Kasumi-1 (cell line): ENCODE measurements around the gene IPO13.

Experiments
- DNase-seq, 2 experiments: peaks; one replicate each; lab custom pipeline; 2025; lab: John Stamatoyannopoulos, UW

The IPO13 gene

DNA sequence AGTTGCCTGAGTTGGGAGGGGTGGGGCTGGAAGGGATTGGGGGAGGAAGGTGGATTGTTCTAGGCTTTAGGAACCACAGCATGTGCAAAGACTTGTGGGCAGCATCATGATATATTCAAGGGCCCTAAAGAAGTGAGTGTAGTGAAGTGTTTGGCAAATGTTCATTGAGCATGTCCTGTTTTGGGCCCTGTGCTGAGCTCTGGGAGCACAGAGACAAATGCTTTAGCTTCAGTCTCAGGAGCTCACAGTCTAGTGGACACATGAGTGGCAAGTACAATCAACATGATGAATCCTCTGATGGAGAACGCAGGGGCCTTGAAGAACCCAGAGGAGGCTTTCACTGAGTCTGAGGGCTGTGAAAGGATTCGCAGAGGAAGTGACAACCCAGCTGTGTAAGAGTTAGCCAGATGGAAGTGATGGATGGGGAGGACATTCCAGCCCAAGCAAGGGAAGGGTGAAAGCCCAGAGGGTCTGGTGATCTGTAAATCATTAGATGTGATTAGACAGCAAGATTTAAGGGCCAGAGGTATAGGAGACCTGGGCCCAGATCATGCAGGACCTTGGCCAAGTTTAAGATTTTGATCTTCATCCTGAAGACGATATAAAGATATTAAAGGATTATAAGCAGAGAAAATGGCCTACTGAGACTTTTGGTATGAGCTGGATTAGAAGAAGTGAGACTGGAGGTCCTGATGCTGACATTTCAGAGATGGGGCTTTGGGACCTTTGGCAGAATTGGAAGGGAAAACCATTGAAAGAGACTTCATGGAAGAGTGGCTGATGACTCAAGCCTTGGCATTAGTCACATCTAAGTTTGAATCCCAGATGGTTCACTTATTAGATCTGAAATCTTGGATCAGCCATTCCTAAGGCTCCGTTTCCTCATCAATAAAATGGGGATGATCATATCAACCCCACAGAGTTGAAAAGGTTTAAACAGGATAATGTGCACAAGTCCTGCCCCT is 4.6 kb downstream of the IPO13 start:
- no peak for DNase-seq

- no peak for DNase-seq
These were observed 6.1 kb downstream of the IPO13 start for GRCh38 chr1:43952731-43953346.

DNA sequence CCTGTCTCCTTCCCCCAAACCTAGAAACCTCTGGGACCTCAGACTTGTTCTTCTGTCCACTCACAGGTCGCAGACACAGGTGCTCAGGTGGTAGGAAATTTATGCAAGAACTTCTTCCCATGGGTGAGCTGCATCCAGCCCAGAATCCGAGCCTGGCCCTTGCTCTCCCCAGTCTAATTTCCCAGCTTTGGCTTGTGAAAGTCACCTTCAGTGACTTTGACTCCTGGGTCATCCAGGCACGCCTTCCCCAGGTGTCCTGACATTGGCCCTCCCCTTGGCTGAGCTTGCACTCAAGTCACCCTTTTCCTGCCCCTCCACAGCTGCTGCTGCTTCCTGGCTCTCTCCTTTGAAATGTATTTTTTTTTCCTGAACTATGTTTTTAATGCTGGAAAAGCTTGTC is 6.6 kb downstream of the IPO13 start:
- no peak for DNase-seq

GRCh38 chr1:43954036-43954435 is 7.3 kb downstream of the IPO13 start:
- no peak for DNase-seq

DNA sequence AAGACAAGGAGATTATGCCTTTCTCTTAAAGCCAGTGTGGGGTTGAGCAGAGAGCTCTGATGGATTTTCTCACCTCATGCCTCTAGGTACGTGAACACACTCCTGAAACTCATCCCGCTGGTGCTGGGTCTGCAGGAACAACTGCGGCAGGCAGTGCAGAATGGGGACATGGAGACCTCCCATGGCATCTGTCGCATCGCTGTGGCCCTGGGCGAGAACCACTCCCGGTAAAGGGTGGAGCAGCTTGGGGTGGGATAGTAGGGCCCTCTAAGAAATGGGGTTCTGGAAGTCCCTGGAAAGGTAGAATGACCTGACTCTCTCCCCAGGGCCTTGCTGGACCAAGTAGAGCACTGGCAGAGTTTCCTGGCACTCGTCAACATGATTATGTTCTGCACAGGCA is 9.5 kb downstream of the IPO13 start:
- no peak for DNase-seq

DNA sequence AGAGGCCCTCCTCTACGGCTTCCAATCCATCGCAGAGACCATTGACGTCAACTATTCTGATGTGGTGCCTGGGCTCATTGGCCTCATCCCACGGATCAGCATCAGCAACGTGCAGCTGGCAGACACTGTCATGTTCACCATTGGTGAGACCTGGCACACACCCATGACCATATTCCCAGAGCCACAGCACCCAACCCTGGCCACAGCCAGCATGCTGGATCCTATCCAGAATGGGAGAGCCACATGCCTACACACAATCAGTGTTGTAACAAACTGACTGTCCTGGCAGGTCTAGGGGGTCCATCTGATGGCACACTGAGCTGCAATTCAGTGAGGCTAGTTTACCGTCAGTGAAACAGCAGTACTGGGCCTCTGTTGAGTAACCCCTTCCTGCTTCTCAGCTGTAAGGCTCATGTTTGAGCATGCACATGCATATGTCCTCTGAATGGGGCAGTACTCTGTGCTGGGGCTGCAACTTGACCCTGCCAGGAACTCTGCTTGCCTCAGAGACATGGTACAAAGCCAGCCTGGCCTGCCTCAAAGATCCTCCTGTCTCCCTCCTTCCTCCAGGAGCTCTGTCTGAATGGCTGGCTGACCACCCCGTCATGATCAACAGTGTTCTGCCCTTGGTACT is 10.8 kb downstream of the IPO13 start:
- no peak for DNase-seq

DNA sequence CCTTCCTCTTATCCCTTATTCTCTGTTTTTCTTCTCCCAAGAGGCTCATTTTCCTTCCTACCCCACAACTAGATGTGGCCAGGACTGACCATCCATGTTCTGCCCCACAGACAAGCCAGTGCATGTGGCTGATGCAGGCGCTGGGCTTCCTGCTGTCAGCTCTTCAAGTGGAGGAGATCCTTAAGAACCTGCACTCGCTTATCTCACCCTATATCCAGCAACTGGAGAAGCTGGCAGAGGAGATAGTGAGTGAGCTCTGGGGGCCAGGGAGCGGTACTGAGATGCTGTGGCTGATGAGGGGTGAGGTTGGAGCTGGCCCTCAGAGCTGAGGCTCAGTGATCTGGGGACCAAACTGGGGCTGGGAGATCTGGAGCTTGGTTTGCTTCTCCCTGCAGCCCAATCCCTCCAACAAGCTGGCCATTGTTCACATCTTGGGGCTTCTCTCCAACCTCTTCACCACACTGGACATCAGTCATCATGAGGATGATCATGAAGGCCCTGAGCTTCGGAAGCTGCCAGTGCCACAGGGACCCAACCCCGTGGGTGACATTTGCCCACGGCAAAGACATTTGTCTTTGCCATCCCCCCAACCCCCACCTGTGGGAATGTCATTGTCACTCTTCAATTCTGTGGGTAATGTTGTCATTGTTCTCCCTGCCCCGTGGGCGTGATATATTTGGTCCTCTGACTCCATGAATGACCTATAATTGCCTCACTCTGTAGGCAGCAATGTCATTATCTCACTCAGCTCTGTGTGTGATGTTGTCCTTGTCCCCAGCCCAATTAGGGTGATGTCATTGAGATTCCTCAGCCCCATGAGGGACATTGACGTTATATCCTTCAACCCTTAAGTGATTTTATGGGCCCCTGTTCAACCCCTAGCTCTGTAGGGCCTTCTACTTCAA is 11.9 kb downstream of the IPO13 start:
- DNase-seq: no peak

DNA sequence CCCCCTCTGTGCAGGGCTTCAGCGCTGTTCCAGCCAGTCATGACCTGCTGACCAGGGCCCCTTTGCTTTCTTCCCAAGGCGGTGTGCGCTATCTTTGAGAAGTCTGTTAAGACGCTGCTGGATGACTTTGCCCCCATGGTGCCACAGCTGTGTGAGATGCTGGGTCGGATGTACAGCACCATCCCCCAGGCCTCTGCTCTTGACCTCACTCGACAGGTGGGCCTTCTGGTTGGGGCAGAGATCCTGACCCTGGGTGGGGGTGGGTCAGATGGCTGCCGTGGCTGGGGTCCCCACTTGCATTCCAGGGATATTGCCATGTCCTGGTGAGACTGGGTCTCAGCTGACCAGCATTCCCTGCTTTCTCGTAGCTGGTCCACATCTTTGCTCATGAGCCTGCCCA is 14.0 kb downstream of the IPO13 start:
- no peak for DNase-seq

DNA sequence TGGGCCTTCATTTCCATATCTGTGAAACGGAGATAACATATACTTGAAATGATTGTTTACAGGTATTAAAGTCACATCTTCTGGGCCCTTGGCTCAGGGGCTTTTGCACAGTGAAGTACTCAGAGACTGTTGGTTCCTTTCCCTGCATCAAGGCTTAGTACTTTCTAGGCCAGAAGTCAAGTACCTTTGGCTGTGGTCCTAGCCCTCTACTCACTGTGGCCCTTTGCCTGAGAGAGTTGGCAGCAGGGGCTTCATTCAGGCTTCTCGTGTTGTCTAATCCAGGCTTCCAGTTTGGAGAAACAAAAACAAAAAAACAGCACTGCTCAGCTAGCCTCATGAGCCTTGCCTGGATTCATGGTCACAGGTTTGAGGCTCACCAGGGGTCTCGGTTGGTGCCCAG is 14.9 kb downstream of the IPO13 start:
- no peak for DNase-seq

DNA sequence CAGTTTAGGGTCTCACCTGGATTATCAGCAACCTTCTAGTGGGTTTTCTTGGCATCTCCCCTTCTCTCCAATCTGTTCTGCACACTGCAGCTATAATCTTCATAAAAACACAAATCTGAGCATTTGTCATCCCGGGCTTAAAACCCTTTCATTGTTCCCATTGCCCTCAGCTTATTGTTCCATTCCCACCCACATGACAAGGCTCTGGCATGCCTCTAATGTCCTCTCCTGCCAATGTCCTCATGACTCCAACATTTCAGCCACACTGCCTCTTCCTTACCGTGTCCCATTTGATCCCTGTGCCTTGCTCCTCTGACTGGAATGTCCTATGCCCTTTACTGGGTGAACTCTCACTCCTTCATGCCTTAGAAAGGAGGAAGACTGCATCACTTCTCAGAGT is 15.6 kb downstream of the IPO13 start:
- no peak for DNase-seq

GRCh38 chr1:43963006-43963405 is 16.3 kb downstream of the IPO13 start:
- no peak for DNase-seq

GRCh38 chr1:43963890-43964289 is 17.1 kb downstream of the IPO13 start:
- DNase-seq: no peak

DNA sequence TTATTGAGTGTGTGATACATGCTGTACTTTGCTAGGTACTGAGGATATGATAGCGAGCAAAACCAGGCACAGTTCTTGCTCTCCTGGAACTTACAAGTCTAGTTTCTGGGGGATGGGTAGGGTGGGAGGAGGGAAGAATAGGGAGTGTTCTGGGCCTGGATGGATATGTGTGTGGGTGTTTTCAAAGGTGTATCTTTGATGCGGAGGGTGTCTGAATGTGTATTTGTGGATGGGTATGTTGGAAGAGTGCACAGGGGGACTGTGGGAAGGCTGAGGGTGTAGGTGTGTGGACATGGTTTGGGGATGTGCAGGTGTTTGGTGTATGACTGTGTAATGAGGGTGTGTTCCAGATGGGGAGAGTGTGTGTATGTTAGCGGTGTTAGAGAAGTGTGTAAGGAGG is 18.6 kb downstream of the IPO13 start:
- DNase-seq: no peak

- peak; percentile 42 to 59 for DNase-seq
These were observed 21.7 kb downstream of the IPO13 start for GRCh38 chr1:43968348-43968948.

- no peak for DNase-seq
These were observed 22.6 kb downstream of the IPO13 start for GRCh38 chr1:43969416-43969745.

DNA sequence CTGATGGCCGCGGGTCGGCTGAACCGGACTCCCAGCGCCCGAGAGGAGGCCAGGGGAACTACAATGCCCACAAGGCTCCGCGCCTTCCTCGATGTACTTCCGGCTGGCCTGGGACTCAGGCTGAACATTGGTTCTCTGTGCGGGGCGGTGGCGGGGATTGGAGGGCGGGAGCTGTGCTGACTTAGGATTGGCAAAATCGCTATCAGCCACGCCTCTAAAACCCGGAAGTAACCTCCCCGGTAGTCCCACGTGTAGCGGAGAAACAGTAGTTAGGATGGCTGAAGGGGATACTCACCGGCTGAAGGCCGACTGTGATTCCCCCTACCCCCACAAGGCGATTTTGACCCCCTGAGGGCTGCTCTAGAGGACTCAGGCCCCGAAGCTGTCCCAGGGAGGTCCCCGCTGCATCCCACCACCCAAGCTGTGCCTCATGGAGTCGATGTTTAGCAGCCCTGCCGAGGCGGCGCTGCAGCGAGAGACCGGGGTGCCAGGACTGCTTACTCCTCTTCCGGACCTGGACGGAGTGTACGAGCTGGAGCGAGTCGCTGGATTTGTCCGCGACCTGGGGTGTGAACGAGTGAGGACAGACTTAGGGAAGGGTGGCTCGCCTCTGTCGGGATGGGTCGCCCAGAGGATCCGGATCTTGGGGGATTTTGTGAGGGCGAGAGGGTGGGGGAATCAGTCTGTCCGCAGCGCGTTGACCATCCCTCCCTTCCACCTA is 23.2 kb downstream of the IPO13 start, which contains the start of gene DPH2:
DPH2 (plus strand) TSS at position 265 of the 721 bp plus-strand sequence; CDS start at position 431, 166 bp downstream.
- peak; percentile 98 to 99 for DNase-seq

- no peak for DNase-seq
These were observed 23.8 kb downstream of the IPO13 start for GRCh38 chr1:43970502-43970901.

GRCh38 chr1:43970911-43971310 is 24.2 kb downstream of the IPO13 start:
- DNase-seq: no peak

- no peak for DNase-seq
These were observed 24.7 kb downstream of the IPO13 start for GRCh38 chr1:43971336-43971980.

GRCh38 chr1:43973981-43974442 is 27.3 kb downstream of the IPO13 start:
- peak; percentile 65 to 69 for DNase-seq
